ENCODE measurements around the gene IFFO2. TPM values are rescaled to one million over a fixed set of nuclear protein-coding genes. Genes with fewer than 3 reads are reported as not detected.

Gene IFFO2
- total RNA-seq, 2 experiments from 2014 or later: 20.5 to 25.5 TPM

DNA sequence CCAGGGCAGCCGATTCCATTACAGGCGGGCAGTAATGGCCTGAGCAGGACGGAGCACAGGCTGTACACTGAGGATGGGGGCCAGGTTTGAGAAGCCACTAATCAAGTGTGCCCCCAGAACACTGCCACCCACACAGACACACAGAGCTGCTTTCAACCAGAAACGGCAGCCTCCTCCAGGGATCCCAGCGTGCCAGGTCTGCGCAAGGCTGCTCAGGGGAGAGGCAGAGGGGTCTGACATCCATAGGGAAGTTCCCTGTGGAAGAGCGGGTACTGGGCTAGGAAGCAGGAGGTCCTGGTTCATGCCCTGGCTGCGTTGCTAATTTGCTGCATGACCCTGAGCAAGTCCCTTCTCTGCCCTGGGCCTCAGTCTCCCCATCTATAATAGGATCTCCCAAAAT lies 28.1 kb downstream of the IFFO2 start:
- ChIA-PET POLR2A (interaction anchor here (1.2 to 3.6 kb wide), 5 partner anchors 13 to 27 kb away, joined by 3 to 66 read pairs (median 13); partner anchors contain the start of gene IFFO2), CTCF (interaction anchor here (1.1 to 11.1 kb wide), 4 partner anchors 14 to 26 kb away, joined by 3 to 82 read pairs (median 20); no protein-coding TSS in a partner anchor)

DNA sequence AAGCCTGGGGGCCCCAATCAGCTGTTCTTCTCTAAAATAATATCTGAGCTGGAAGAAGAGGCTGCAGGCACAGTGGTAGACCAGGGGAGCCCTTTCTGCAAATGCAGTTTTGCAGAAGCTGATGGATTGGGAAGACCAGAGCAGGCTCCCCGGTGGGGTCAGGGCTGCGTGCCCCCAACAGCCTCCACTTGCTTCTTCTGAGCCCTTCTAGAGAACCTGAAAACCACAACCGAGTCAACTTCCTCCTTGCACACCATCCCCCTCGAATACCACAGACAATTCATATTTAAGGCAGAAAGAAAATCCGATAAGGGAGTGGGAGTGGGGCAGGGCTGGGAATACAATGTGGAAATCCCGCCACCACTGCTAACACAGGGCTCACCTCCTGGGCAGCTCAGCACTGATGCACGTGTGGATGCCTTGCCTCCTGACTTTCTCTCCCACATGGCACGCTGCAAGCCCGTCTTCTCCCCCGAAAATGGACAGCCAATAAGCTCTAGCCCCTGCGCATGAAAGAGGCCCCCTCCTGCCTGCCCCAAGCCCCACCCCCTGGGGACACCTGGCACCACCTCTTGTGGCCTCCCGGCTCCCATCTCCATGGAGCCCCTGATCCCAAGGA lies 28.7 kb downstream of the IFFO2 start:
- ChIA-PET POLR2A (interaction anchor here (0.9 to 3.6 kb wide), 8 partner anchors 12 to 281 kb away, joined by 3 to 66 read pairs (median 4); partner anchors contain the start of genes ALDH4A1 and IFFO2), CTCF (interaction anchor here (0.5 to 11.1 kb wide), 6 partner anchors 14 to 73 kb away, joined by 3 to 82 read pairs (median 8); no protein-coding TSS in a partner anchor)

DNA sequence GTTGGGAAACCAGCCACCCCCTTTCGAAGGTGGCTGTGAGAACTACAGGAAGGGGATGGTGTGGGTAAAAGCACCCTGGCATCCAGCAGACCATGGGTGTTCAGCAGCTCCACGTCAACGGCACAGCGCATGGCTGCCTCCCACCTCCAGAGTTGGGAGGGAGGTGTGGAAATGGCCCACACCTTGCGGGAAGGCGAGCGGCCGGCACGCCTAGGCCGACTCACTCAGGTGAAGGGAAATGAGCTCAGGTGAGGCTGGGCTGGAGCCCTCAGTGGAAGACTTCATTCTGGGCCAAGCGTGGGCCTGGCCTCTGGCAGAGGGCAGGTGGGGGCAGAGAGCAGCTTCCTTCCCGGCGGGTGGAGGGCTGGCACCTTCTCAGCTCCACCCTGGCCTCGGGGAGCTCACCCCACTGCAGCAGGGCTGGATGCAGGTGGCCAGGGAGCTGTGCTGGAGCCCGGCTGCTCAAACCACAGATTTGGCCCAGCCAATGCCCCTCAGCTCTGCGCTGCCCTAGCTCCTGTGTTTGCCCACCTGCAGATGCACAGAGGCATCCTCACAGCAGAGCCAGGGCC lies 29.3 kb downstream of the IFFO2 start:
- ChIA-PET CTCF (interaction anchor here (0.5 to 11.1 kb wide), 9 partner anchors 10 to 74 kb away, joined by 3 to 82 read pairs (median 3); no protein-coding TSS in a partner anchor), POLR2A (interaction anchor here (0.6 to 3.6 kb wide), 11 partner anchors 12 to 282 kb away, joined by 3 to 66 read pairs (median 4); partner anchors contain the start of genes ALDH4A1 and IFFO2)

DNA sequence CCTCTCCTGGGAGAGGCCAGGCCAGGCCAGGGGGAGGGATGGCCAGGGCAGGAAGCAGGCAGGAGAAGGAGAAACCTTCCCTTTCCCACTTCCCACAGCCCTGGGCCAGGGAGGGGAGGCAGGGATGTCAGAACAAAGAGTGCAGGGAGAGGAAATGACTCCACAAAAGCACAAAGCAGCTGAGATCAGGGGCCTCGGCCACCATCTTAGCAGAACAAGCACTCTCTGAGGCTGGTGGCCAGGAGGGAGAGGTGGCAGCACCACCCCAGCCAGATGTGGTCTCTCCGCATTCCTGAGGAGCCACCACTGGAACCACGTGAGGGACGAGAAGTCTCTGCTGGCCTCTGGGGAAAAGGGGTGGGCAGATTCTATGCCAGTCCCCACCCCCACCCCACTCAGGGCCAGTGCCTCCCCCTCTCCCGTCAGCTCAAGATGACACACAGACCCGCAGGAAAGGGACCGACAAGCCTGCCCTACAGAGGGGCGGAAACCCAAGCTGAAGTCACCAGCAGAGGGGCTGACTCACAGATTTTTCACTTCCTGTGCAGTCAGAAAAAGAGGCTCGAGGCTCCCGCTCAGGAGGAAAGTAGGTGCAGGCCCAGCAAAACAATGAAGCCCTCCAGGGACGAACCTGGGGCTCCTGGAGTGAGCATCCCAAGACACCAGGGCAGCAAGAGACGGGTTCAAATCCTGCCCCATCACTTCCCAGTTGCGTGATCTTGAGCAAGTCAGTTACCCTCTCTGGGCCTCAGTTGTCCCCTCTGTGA lies 30.0 kb downstream of the IFFO2 start:
- POLR2A ChIA-PET: interaction anchor here (0.6 to 3.6 kb wide), 9 partner anchors 17 to 283 kb away, joined by 3 to 66 read pairs (median 4); partner anchors contain the start of genes ALDH4A1 and IFFO2
- CTCF ChIA-PET: interaction anchor here (0.6 to 11.1 kb wide), 8 partner anchors 11 to 48 kb away, joined by 3 to 82 read pairs (median 4); no protein-coding TSS in a partner anchor

DNA sequence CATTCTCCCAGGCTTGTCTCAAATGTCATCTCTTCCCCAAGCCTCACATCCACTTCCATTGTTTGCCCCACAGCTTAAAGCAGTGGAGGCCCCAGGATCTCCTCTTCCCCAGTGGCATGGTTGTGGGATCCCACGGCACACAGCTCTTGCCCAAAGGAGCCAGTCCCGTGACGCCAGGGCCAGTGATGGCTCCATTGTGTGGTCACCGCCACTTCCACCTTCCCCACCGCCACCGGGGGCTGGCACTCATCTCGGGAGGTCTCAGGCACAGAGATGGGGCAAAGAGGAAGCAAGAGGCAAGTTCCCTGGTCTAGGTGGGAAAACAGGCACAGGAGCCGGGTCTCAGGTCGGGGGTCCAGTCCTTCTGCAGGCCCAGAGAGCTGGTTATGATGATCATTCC lies 31.2 kb downstream of the IFFO2 start:
- POLR2A ChIA-PET: interaction anchor here (3.6 kb wide), 1 partner anchor 30 kb away, joined by 66 read pairs; the partner anchor contains the start of gene IFFO2

DNA sequence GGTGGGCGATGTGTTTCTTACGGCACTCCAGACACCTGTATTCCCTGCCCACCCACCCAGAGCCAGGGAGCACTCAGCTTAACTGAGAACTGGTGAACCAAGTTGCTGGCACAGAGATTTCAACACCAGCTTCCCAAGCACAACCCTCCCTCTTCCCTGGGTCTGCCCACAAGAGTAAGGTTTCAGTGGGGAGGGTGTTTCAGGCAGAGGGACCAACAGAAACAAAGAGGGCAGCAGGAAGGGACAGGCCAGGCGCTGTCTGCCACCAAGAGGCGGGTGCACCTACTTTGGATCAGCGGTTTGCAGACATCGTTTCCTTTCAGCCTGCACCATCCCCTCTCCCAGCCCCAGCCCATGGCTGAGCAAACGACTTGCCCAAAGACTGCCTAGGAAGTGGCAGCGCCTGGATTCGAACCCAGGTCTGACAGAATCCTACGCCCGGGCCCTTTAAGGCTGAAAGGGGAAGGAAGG lies 32.2 kb downstream of the IFFO2 start:
- CTCF ChIA-PET: interaction anchor here (1.2 to 11.1 kb wide), 3 partner anchors 12 to 22 kb away, joined by 5 to 82 read pairs (median 14); partner anchors contain the start of gene ALDH4A1
- POLR2A ChIA-PET: interaction anchor here (0.7 to 1.6 kb wide), 2 partner anchors 32 to 41 kb away, joined by 4 read pairs; partner anchors contain the start of gene IFFO2

More for the DNA sequence above, 31.2 kb downstream of the IFFO2 start:
- CTCF ChIA-PET: interaction anchor here (2.4 to 11.1 kb wide), 3 partner anchors 13 to 26 kb away, joined by 14 to 82 read pairs (median 28); no protein-coding TSS in a partner anchor

DNA sequence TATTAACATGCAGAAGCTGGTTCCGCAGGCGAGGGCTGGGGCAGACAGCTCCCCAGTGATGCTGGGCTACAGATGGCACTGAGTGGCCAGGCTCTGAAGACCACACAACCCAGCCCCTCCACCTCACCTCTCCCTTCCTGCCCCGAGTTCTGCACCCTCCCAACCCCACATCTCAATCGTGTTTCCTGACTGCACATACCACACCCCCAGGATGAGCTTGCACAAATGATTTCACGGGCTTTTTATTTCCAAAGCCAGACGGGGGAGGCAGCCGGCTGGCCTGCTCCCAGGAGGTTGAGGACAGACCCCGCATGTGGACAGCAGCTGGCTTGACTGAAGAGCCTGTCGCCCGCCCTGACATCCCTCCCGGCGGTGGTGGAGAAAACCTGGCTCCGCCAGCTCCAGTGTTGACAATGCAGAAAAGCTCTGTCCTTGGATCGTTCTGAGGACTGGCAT lies 32.7 kb downstream of the IFFO2 start:
- ChIA-PET POLR2A (interaction anchor here (0.7 to 1.6 kb wide), 2 partner anchors 32 to 42 kb away, joined by 4 read pairs; partner anchors contain the start of gene IFFO2), CTCF (interaction anchor here (1.2 to 11.1 kb wide), 3 partner anchors 11 to 21 kb away, joined by 5 to 82 read pairs (median 14); partner anchors contain the start of gene ALDH4A1)

DNA sequence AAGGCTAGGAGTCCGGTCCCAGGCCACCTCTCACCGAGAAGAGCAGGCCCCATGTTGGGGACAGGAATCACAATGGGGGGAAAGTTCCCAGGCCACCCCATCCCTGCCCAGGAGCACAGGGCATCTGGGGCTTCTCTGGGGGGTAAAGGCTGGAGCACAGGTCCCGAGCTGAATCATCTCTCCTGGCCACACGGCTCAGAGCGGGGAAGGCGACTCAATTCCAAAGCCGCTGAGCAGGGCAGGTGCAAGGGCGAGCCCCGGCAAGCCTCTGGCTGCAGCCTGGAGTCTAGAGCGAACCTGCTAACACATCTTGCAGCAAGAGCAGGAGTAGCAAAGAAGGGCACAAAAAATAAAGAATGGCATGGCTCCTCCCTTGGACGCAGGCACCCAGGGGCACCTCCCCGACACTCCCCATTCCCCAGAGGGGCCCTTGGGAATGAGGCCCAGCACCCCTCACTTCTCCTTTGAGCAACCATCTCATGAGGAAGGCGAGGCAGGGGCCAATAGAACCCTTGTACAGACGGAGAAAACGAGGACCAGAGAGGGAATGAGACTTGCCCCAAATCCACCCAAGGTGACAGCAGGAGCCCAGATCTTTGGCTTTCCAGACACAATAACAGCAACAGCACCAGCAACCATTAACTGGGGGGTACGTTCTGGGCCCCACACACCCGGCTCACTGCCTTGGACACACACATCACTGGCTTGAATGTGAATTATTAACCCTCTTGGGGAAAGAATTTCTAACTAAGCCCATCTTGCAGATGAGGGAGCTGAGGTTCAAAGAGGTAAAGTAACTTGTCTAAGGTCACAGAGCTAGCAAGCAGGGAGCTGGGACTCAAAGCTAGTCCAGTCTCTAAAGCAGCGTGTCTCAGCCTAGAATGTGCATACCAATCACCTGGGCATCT lies 33.4 kb downstream of the IFFO2 start:
- ChIA-PET POLR2A (interaction anchor here (0.7 to 1.6 kb wide), 2 partner anchors 33 to 42 kb away, joined by 4 read pairs; partner anchors contain the start of gene IFFO2), CTCF (interaction anchor here (1.1 to 11.1 kb wide), 4 partner anchors 10 to 21 kb away, joined by 4 to 82 read pairs (median 10); partner anchors contain the start of gene ALDH4A1)

DNA sequence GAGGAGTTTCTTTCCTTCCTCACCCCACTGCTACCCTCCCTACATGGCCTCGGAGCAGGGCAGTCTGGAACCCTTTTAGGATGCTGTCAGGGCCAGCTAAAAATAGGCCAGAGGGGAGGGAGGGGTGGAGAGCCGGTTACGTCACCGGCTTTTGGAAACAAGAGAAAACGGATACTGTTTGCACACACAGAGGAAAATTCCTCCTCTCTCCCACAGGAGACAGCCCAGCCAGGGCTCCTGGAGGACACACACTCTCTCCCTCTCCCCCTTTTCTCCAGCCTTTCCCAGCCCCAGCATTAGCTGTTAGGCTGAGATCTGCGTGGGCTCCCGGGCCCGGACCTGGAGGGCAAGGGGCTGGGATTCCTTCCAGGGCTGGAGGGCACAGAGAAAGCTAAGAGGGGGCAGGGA lies 34.2 kb downstream of the IFFO2 start:
- ChIA-PET CTCF (interaction anchor here (1.1 to 11.1 kb wide), 2 partner anchors 10 to 15 kb away, joined by 4 to 82 read pairs; no protein-coding TSS in a partner anchor), POLR2A (interaction anchor here (0.7 kb wide), 1 partner anchor 9 kb away, joined by 3 read pairs; no protein-coding TSS in a partner anchor)

DNA sequence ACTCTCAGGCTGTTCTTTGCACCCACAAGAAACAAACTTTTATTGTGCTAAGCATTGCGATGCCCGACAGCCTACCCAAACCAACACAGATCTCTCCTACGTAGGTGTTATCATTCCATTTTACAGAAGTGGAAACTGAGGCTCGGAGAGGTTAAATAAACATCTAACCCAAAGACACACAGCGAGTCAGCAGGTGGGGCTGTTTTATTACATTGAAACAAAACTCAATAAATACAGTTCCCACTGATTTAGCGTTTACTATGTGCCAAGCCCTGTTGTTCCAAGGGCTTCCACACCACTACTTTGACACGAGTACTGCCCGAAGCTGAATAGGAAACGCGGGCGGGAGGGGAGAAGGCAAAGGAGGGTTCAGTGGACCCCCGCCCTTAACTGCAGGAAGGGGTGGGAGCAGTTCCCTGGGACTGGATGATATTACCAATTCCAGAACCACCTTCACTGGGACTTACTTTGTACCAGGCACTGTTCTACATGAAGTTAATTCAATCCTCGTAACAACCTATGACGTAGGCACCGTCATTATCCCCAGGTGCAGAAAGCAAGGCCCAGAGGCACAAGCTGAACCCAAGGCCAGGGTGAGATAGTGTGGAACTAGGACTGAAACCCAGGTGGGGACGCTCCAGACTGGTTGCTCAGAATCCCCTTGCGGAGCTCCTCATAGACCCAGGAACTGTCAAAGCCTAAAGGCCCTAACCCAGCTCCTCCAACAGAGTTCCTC lies 34.8 kb downstream of the IFFO2 start:
- CTCF ChIA-PET: interaction anchor here (1.1 to 11.1 kb wide), 2 partner anchors 9 to 15 kb away, joined by 4 to 82 read pairs; no protein-coding TSS in a partner anchor
- POLR2A ChIA-PET: interaction anchor here (0.7 kb wide), 1 partner anchor 8 kb away, joined by 3 read pairs; no protein-coding TSS in a partner anchor

DNA sequence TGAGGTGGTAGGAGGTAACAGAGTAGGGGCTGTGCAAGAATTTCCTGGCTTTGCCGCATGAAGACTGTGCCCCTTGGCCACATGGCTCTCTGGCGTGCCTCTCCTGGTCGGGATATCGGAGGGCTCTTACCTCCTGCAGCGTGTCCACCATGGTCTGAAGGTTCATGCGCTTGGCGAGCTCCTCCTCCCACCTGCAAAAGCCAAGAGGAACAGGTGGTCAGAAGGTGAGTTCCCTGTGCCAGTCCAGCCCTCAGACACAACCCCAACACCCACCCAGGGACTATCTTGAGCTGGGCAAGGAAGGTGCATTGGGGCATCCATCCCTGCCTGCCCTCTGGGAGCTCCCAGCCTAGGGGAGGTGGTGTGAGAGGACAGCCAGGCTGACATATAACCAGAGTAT lies 35.5 kb downstream of the IFFO2 start:
- ChIA-PET CTCF (interaction anchor here (11.1 kb wide), 1 partner anchor 8 kb away, joined by 82 read pairs; no protein-coding TSS in a partner anchor), POLR2A (no interaction called here)

DNA sequence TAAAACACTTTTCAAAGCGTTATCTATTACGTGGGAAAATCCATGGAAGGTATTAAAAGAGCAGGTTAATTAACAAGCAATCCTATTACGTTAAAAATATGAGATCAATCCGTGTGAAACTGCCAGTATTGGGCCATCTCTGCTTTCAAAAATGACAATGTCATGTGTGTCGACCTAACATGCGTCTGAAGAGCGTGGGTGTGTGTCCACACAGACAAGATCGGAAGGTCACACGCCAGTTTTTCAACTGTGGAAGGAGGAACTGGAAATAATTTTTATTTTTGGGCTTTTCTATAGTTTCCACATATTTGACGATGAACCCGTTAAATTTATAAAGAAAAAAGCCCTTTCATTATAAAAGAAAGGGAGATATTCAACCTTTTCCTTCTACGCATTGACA lies 36.5 kb downstream of the IFFO2 start:
- POLR2A ChIA-PET: no interaction called here
- CTCF ChIA-PET: interaction anchor here (1.4 kb wide), 1 partner anchor 12 kb away, joined by 3 read pairs; no protein-coding TSS in a partner anchor

DNA sequence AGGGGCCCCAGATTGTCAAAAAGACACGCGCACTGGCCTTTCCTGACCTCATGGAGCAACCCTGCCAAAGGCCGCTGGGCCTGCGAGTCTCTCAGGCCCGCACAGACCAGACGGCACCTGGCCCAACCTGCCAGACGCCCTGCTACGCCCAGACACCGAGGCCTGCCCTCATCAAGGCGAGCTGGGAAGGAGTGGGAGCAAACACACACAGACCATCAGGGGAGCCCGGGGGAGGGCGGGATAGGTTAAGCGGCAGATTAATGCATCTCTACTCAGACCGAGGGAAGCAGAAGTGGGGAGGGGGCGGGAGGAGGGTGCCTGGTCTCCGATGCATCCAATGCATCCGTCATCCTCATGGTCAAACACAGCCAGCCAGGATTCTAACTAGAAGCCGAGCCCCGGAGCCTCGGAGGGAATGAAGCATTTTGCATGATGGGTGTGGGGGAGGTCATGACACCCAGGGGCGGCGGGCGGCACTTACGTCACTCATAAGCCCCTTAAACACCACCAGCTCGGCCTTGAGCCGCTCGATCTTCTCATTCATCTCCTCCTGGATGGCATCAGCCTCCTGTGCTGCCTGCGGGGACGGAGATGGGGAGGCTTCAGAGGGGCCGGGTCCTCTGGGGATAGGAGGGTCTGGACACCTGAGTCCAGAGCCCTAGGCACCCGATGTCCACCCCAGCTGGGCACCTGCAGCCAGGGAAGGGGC lies 37.1 kb downstream of the IFFO2 start:
- ChIA-PET POLR2A (no interaction called here), CTCF (interaction anchor here (1.4 kb wide), 1 partner anchor 12 kb away, joined by 3 read pairs; no protein-coding TSS in a partner anchor)

DNA sequence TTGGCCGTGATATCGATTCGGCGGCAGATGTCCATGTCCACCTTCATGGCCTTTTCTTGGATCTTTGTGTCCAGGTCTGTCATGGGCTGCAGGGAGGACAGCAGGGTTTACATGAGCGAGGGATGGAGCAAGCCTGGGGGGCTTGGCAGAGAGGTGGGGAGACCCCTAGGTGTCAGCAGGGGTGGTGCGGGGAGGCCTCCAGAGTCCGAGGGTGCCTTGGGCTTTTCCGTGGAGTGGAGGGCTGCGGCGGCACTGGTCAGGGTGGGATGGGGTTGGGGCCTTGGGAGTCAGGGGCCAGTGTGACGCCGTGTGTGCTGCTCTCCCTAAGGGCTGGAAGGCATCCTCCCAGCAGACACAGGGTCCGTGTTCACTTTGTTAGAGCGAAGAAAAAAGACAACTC lies 38.1 kb downstream of the IFFO2 start:
- CTCF ChIA-PET: interaction anchor here (0.6 kb wide), 1 partner anchor 32 kb away, joined by 3 read pairs; no protein-coding TSS in a partner anchor
- POLR2A ChIA-PET: no interaction called here

DNA sequence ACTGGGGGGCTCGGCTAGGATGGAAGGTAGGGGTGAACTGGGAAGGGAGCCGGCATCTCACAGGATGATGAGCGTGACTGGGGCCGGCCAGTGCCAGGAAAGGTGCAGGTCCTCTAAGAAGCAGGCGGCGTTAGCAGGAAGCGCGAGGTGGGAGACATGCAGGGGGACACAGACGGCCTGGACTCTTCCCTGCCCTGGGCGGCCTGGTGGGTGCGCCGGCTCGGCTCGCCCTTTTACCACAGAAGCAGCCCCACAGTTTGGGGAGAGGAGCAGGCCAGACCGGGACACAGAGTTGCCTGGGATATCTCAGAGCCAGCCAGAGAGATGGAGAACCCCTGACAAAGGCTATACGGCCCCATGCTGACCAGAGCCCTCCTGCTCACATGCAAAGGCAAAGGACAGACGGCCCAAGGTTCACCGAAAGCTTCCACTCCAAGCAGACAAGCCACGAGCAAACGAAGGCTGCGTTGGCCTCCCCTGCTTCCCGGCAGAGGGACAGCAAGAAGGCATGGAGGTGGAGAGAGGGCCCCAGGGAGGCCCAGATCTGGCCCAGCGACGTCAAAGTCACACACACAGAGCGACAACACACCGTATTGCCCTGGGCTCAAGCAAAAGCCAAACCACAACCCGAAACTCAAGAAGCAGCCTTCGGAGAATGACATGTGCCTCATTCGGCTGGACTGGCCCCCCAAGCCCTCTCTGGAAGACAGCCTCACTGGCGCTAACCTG lies 39.2 kb downstream of the IFFO2 start:
- CTCF ChIA-PET: no interaction called here
- POLR2A ChIA-PET: no interaction called here
